Mesenchymal stem cell (in vitro differentiated cells and primary cell): Measurements from ENCODE around the gene ALPK3.

Experiments used
- DNase-seq: peaks from one replicate; pipeline ENCODE4 v3.0.0-alpha.2; 2013
- H2AFZ ChIP-seq: one replicate; pipeline ENCODE4 v1.6.1; 2013; ENCODE audit warnings: low read depth, mild to moderate bottlenecking, control low read depth, inconsistent platforms, low read length, moderate library complexity
- H2AK5ac ChIP-seq: 2 replicates; pipeline ENCODE4 v1.6.1; 2013; ENCODE audit warnings: low read length, moderate library complexity, mild to moderate bottlenecking, inconsistent platforms; ENCODE audit not compliant: severe bottlenecking
- H2BK120ac ChIP-seq: one replicate; pipeline ENCODE4 v1.6.1; 2013; ENCODE audit warnings: low read depth, mild to moderate bottlenecking, inconsistent platforms, low read length, moderate library complexity
- H2BK12ac ChIP-seq, 2 experiments: one replicate each; pipeline ENCODE4 v1.6.1; 2013; ENCODE audit warnings: inconsistent platforms in 2 of 2, low read length in 2 of 2, mild to moderate bottlenecking in 2 of 2, moderate library complexity in 2 of 2, control low read depth in 1 of 2
- H2BK15ac ChIP-seq: one replicate; pipeline ENCODE4 v1.6.1; 2013; ENCODE audit warnings: mild to moderate bottlenecking, low read depth, inconsistent platforms; ENCODE audit not compliant: poor library complexity, severe bottlenecking
- H2BK5ac ChIP-seq: 2 replicates; pipeline ENCODE4 v1.6.1; 2013; ENCODE audit warnings: low read depth, mild to moderate bottlenecking, low read length, control low read depth, inconsistent platforms; ENCODE audit not compliant: poor library complexity, severe bottlenecking
- H3K14ac ChIP-seq, 2 experiments: one replicate each; pipeline ENCODE4 v1.6.1; 2013; ENCODE audit warnings: inconsistent platforms in 2 of 2, low read length in 2 of 2, control low read depth in 1 of 2, mild to moderate bottlenecking in 1 of 2, moderate library complexity in 1 of 2
- H3K18ac ChIP-seq, 2 experiments: one replicate each; pipeline ENCODE4 v1.6.1; 2013; ENCODE audit warnings: inconsistent platforms in 2 of 2, low read length in 2 of 2, control low read depth in 1 of 2, low read depth in 1 of 2, mild to moderate bottlenecking in 1 of 2
- H3K23ac ChIP-seq, 2 experiments: one replicate each; pipeline ENCODE4 v1.6.1; 2013; ENCODE audit warnings: inconsistent platforms in 2 of 2, low read length in 2 of 2, mild to moderate bottlenecking in 2 of 2, moderate library complexity in 2 of 2, control low read depth in 1 of 2
- H3K27ac ChIP-seq: 2 replicates; pipeline ENCODE4 v1.5.1; 2013; ENCODE audit warnings: mild to moderate bottlenecking, moderate library complexity, low read length, control low read depth, inconsistent platforms; ENCODE audit not compliant: poor library complexity, severe bottlenecking
- H3K27me3 ChIP-seq, 2 experiments: 2 replicates each; pipeline versions ENCODE4 v1.6.1 to v1.7.0; 2013; ENCODE audit warnings: low read length in 2 of 2, mild to moderate bottlenecking in 2 of 2, moderate library complexity in 2 of 2, control low read depth in 1 of 2, inconsistent platforms in 1 of 2; ENCODE audit not compliant: control insufficient read depth in 1 of 2, insufficient read depth in 1 of 2
- H3K36me3 ChIP-seq, 2 experiments: 2 replicates each; pipeline versions ENCODE4 v1.6.1 to v1.7.0; 2013; ENCODE audit warnings: low read length in 2 of 2, control low read depth in 1 of 2, inconsistent platforms in 1 of 2, low read depth in 1 of 2, mild to moderate bottlenecking in 1 of 2; ENCODE audit not compliant: insufficient read depth in 2 of 2, control insufficient read depth in 1 of 2
- H3K4ac ChIP-seq, 2 experiments: one replicate each; pipeline ENCODE4 v1.6.1; 2013; ENCODE audit warnings: inconsistent platforms in 2 of 2, low read length in 2 of 2, mild to moderate bottlenecking in 2 of 2, moderate library complexity in 2 of 2, control low read depth in 1 of 2, low read depth in 1 of 2
- H3K4me1 ChIP-seq: 2 replicates; pipeline ENCODE4 v1.6.1; 2013; ENCODE audit warnings: low read depth, low read length, control low read depth; ENCODE audit not compliant: control insufficient read depth, insufficient read depth
- H3K4me2 ChIP-seq: 2 replicates; pipeline ENCODE4 v1.6.1; 2013; ENCODE audit warnings: low read length, mild to moderate bottlenecking, inconsistent platforms; ENCODE audit not compliant: poor library complexity, severe bottlenecking
- H3K4me3 ChIP-seq, 2 experiments: 2 replicates each; pipeline versions ENCODE4 v1.5.1 to v1.7.0; 2013; ENCODE audit warnings: low read length in 2 of 2, mild to moderate bottlenecking in 2 of 2, control low read depth in 1 of 2, low read depth in 1 of 2; ENCODE audit not compliant: insufficient read depth in 1 of 2
- H3K79me1 ChIP-seq: replicated peaks from 2 replicates; pipeline ENCODE4 v1.6.1; 2013; ENCODE audit warnings: mild to moderate bottlenecking, control low read depth, low read length, inconsistent platforms; ENCODE audit not compliant: poor library complexity, severe bottlenecking
- H3K9ac ChIP-seq: 2 replicates; pipeline ENCODE4 v1.7.0; 2013; ENCODE audit warnings: mild to moderate bottlenecking, low read length, moderate library complexity
- H3K9me3 ChIP-seq: 2 replicates; pipeline ENCODE4 v1.7.0; 2013; ENCODE audit warnings: mild to moderate bottlenecking, low read length; ENCODE audit not compliant: control insufficient read depth
- H4K8ac ChIP-seq: one replicate; pipeline ENCODE4 v1.6.1; 2013; ENCODE audit warnings: inconsistent platforms, mild to moderate bottlenecking, low read length, moderate library complexity
- H4K91ac ChIP-seq: one replicate; pipeline ENCODE4 v1.6.1; 2013; ENCODE audit warnings: mild to moderate bottlenecking, low read length, inconsistent platforms
- WGBS: methylation state at CpG from one replicate; pipeline ENCODE4 v1.1.7; 2013; ENCODE audit warnings: mixed read lengths; 5-methylcytosine and 5-hydroxymethylcytosine counted together

The ALPK3 gene

DNA sequence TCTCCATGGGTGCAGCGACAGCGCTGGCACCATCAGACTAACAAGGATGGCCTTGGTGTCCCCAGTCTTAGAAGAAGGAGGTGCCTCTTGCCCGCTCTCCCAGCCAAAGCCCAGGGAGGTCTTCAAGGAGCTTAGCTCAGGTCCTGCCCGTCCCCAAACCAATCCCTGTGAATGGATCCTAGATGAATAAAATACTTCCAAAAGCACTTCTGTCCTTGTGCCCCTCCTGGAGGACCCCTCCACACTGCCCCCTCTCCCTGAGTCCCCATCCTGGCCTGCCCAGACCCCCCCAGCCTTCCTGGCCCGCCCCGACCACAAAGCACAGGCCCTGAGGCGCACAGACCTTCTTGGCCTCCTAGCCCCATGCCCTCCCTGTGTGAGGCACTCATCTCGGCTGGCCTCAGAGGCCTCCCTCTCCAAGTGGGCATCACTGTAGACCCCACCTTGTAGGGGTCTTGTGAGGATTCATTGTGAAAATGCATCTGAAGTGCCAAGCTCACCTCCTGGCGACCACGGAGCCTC is 75.7 kb downstream of the ALPK3 start:
- H2BK15ac ChIP-seq = no peak overlapping the region
- no peak overlapping the region for H3K4ac ChIP-seq
- H3K79me1 ChIP-seq = no peaks in the 10 kb centered on the region
- H2AFZ ChIP-seq = no peak overlapping the region
- no peak overlapping the region for H2BK120ac ChIP-seq
- H2BK5ac ChIP-seq = no peak overlapping the region
- no peaks in the 10 kb centered on the region for H3K36me3 ChIP-seq
- no peak overlapping the region for H2BK12ac ChIP-seq
- no peak overlapping the region for H4K91ac ChIP-seq
- H3K14ac ChIP-seq = no peak overlapping the region
- H2AK5ac ChIP-seq = no peak overlapping the region
- no peaks in the 10 kb centered on the region for H3K9me3 ChIP-seq
- DNase-seq = no peak
- H3K27ac ChIP-seq = no peak overlapping the region
- WGBS = 95% methylated on average over 10 of the region's 10 CpGs
- H4K8ac ChIP-seq = no peak overlapping the region
- H3K4me2 ChIP-seq = no peak overlapping the region
- no peak overlapping the region for H3K4me3 ChIP-seq
- H3K4me1 ChIP-seq = peaks cover 3% of the 10 kb centered on the region
- no peak overlapping the region for H3K18ac ChIP-seq
- no peak overlapping the region for H3K23ac ChIP-seq
- H3K27me3 ChIP-seq = peaks cover 0 to 19% of the 10 kb centered on the region in 2 experiments
- no peak overlapping the region for H3K9ac ChIP-seq

- Histone ChIP-seq H3K79me1 (no peaks in the 10 kb centered on the region), H3K4me3 (no peak overlapping the region), H3K9me3 (no peaks in the 10 kb centered on the region), H2AFZ (no peak overlapping the region), H3K18ac (no peak overlapping the region), H3K4me1 (peaks cover 4% of the 10 kb centered on the region), H3K23ac (no peak overlapping the region), H3K27ac (no peak overlapping the region), H2BK5ac (no peak overlapping the region), H2BK120ac (no peak overlapping the region), H3K9ac (no peak overlapping the region), H4K91ac (no peak overlapping the region), H2BK15ac (no peak overlapping the region), H3K36me3 (no peaks in the 10 kb centered on the region), H3K4me2 (no peak overlapping the region), H4K8ac (no peak overlapping the region), H3K4ac (no peak overlapping the region), H2AK5ac (no peak overlapping the region), H3K14ac (no peak overlapping the region), H2BK12ac (no peak overlapping the region), H3K27me3 (peaks cover 0 to 16% of the 10 kb centered on the region in 2 experiments)
- no peak for DNase-seq
- 86% methylated on average over 10 of the region's 10 CpGs for WGBS
These were observed 76.5 kb downstream of the ALPK3 start for GRCh38 chr15:84893607-84894006.

GRCh38 chr15:84894736-84895425 is 77.7 kb downstream of the ALPK3 start:
- Histone ChIP-seq H2BK5ac (no peak overlapping the region), H4K91ac (no peak overlapping the region), H3K4me2 (no peak overlapping the region), H3K4ac (no peak overlapping the region), H3K27me3 (peaks cover 0 to 10% of the 10 kb centered on the region in 2 experiments), H3K23ac (no peak overlapping the region), H3K79me1 (no peaks in the 10 kb centered on the region), H2AFZ (no peak overlapping the region), H3K27ac (no peak overlapping the region), H3K4me3 (no peak overlapping the region), H3K36me3 (no peaks in the 10 kb centered on the region), H2BK12ac (no peak overlapping the region), H2BK120ac (no peak overlapping the region), H3K4me1 (peaks cover 6% of the 10 kb centered on the region), H2AK5ac (no peak overlapping the region), H3K18ac (no peak overlapping the region), H2BK15ac (no peak overlapping the region), H3K9me3 (no peaks in the 10 kb centered on the region), H3K9ac (no peak overlapping the region), H4K8ac (no peak overlapping the region), H3K14ac (peak overlapping the region in 1 of 2 experiments; percentile 48)
- no peak for DNase-seq
- WGBS = 87% methylated on average over 11 of the region's 12 CpGs

GRCh38 chr15:84898761-84899160 is 81.6 kb downstream of the ALPK3 start:
- Histone ChIP-seq H3K36me3 (no peaks in the 10 kb centered on the region), H3K4ac (no peak overlapping the region), H2BK15ac (no peak overlapping the region), H2AFZ (no peak overlapping the region), H3K27me3 (no peaks in the 10 kb centered on the region), H3K23ac (no peak overlapping the region), H3K4me2 (no peak overlapping the region), H3K9ac (no peak overlapping the region), H3K4me3 (no peak overlapping the region), H2BK5ac (no peak overlapping the region), H3K14ac (no peak overlapping the region), H4K91ac (no peak overlapping the region), H3K27ac (no peak overlapping the region), H3K18ac (no peak overlapping the region), H2AK5ac (no peak overlapping the region), H4K8ac (no peak overlapping the region), H3K9me3 (no peaks in the 10 kb centered on the region), H3K4me1 (peaks cover 3% of the 10 kb centered on the region), H2BK12ac (no peak overlapping the region), H2BK120ac (no peak overlapping the region), H3K79me1 (no peaks in the 10 kb centered on the region)
- DNase-seq = no peak
- WGBS = 69% methylated on average over 4 of the region's 4 CpGs
